Measurements from ENCODE around the gene TRAF1.

GRCh38 chr9:120878188-120879130 is 48.1 kb downstream of the TRAF1 start:
- TF ChIP-seq CTCF (IDR thresholded peaks at IDR 0.05) (no peak), POLR2A (IDR thresholded peaks at IDR 0.05) (no peak)

Data from esophagus squamous epithelium (tissue), 4 donors.